ENCODE measurements around the gene MR1. TPM values are rescaled to one million over a fixed set of nuclear protein-coding genes. Genes with fewer than 3 reads are reported as not detected.
A peak's percentile ranks its signal among the peaks of the same experiment; 100 is the strongest.

The MR1 gene
- total RNA-seq, 1 donor from 2014 or later = 0.62 TPM

- no peak for DNase-seq
These were observed 57.7 kb downstream of the MR1 start for GRCh38 chr1:181091309-181092040.

GRCh38 chr1:181092056-181092455 lies 58.3 kb downstream of the MR1 start:
- no peak for DNase-seq

- no peak for DNase-seq
These were observed 59.2 kb downstream of the MR1 start for GRCh38 chr1:181092883-181093458.

- DNase-seq = no peak
These were observed 60.8 kb downstream of the MR1 start for GRCh38 chr1:181094416-181095212.

- no peak for DNase-seq
These were observed 61.5 kb downstream of the MR1 start for GRCh38 chr1:181095260-181095659.

GRCh38 chr1:181095763-181096184 lies 62.0 kb downstream of the MR1 start:
- DNase-seq = no peak

GRCh38 chr1:181097242-181097641 lies 63.5 kb downstream of the MR1 start:
- peak; percentile 48 for DNase-seq

- no peak for DNase-seq
These were observed 65.6 kb downstream of the MR1 start for GRCh38 chr1:181099152-181100014.

- DNase-seq = no peak
These were observed 66.5 kb downstream of the MR1 start for GRCh38 chr1:181100015-181100905.

GRCh38 chr1:181100934-181101333 lies 67.2 kb downstream of the MR1 start:
- no peak for DNase-seq

- no peak for DNase-seq
These were observed 67.9 kb downstream of the MR1 start for GRCh38 chr1:181101581-181102226.

- no peak for DNase-seq
These were observed 69.1 kb downstream of the MR1 start for GRCh38 chr1:181102841-181103240.

- no peak for DNase-seq
These were observed 69.6 kb downstream of the MR1 start for GRCh38 chr1:181103399-181103798.

- DNase-seq = no peak
These were observed 70.4 kb downstream of the MR1 start for GRCh38 chr1:181104042-181104789.

GRCh38 chr1:181104790-181105133 lies 71.0 kb downstream of the MR1 start:
- no peak for DNase-seq

- DNase-seq = peak; percentile 90
These were observed 71.6 kb downstream of the MR1 start for GRCh38 chr1:181105134-181106021.

GRCh38 chr1:181106022-181106312 lies 72.2 kb downstream of the MR1 start:
- no peak for DNase-seq

- DNase-seq = no peak
These were observed 72.7 kb downstream of the MR1 start for GRCh38 chr1:181106479-181106878.

- DNase-seq = no peak
These were observed 73.9 kb downstream of the MR1 start for GRCh38 chr1:181107711-181108110.

All from occipital lobe (tissue), 2 donors.